Measurements from ENCODE around the gene LIPG.

- TF ChIP-seq ZKSCAN1 (IDR thresholded peaks at IDR 0.05; ENCODE audit: low read depth, low read length) (no peak), ZKSCAN8 (CRISPR knock-in tag; IDR thresholded peaks at IDR 0.05) (no peak), CBX5 (IDR thresholded peaks at IDR 0.05; ENCODE audit: borderline replicate concordance, low read depth) (no peak), CTCF (IDR thresholded peaks at IDR 0.05 in 2 of 3, conservative IDR thresholded peaks at IDR 0.05 in 1 of 3; ENCODE audit: insufficient read depth in 2 of 3, low read depth in 1 of 3, low read length in 3 of 3) (no peak), POLR2A (conservative IDR thresholded peaks at IDR 0.05) (no peak), TOE1 (IDR thresholded peaks at IDR 0.05; ENCODE audit: borderline replicate concordance) (no peak), TOE1 (CRISPR knock-in tag; IDR thresholded peaks at IDR 0.05; ENCODE audit: borderline replicate concordance, low read depth) (no peak), DNMT1 (IDR thresholded peaks at IDR 0.05) (no peak), TFAP4 (CRISPR knock-in tag; IDR thresholded peaks at IDR 0.05; ENCODE audit: borderline replicate concordance) (no peak), NFRKB (IDR thresholded peaks at IDR 0.05; ENCODE audit: low read depth) (no peak), FOS (IDR thresholded peaks at IDR 0.05; ENCODE audit: extremely low read depth, insufficient read length) (no peak), ZNF696 (CRISPR knock-in tag; conservative IDR thresholded peaks at IDR 0.05) (no peak), ATF4 (CRISPR knock-in tag; IDR thresholded peaks at IDR 0.05) (no peak), SIN3A (IDR thresholded peaks at IDR 0.05; ENCODE audit: borderline replicate concordance in 2 of 2, control insufficient read depth in 1 of 2, low read depth in 2 of 2, low read length in 2 of 2) (no peak)
Measured at GRCh38 chr18:49569724-49570123, 7.9 kb downstream of the LIPG start.

Data from K562 (cell line).